ENCODE data around the gene RNF4.

Gene RNF4

GRCh38 chr4:2494992-2495391 lies 26.1 kb downstream of the RNF4 start:
- Histone ChIP-seq H2BK15ac (replicated peaks; ENCODE audit: low read depth) (no peak overlapping the region), H2BK120ac (ENCODE audit: low read depth, low read length) (no peak overlapping the region), H2AK5ac (ENCODE audit: low read length) (no peak overlapping the region), H3K79me1 (ENCODE audit: low read length) (peaks cover 24% of the 10 kb centered on the region), H3K27ac (ENCODE audit: low read depth, low read length) (no peak overlapping the region), H4K8ac (ENCODE audit: low read depth, low read length) (no peak overlapping the region), H3K18ac (ENCODE audit: low read length) (no peak overlapping the region), H4K5ac (ENCODE audit: low read length) (no peak overlapping the region), H3K36me3 (ENCODE audit: control insufficient read depth, insufficient read depth, low read length) (peaks cover 22% of the 10 kb centered on the region), H3K56ac (ENCODE audit: low read length) (no peak overlapping the region), H3K23ac (ENCODE audit: low read length) (no peak overlapping the region), H3K79me2 (ENCODE audit: control insufficient read depth, insufficient read depth, low read length) (peaks cover 34% of the 10 kb centered on the region), H3K9ac (ENCODE audit: low read length) (no peak overlapping the region), H3K4me2 (ENCODE audit: low read length) (no peak overlapping the region), H2BK5ac (ENCODE audit: low read length) (no peak overlapping the region), H3K4me1 (ENCODE audit: control insufficient read depth, low read depth, low read length) (no peaks in the 10 kb centered on the region), H3K4me3 (ENCODE audit: low read length) (no peak overlapping the region), H3K27me3 (ENCODE audit: insufficient read depth, low read length, poor library complexity) (no peaks in the 10 kb centered on the region), H3K4ac (ENCODE audit: low read depth, low read length) (no peak overlapping the region)
- WGBS (ENCODE audit: extremely low coverage, insufficient coverage, low lambda C conversion rate) = no CpG with 5 or more reads among the region's 3 CpGs
- DNase-seq = no peak

GRCh38 chr4:2497324-2497723 lies 28.4 kb downstream of the RNF4 start:
- no peak overlapping the region for H3K23ac ChIP-seq (ENCODE audit: low read length)
- H2BK15ac ChIP-seq (replicated peaks; ENCODE audit: low read depth) = no peak overlapping the region
- H3K79me2 ChIP-seq (ENCODE audit: control insufficient read depth, insufficient read depth, low read length) = peaks cover 19% of the 10 kb centered on the region
- H3K4ac ChIP-seq (ENCODE audit: low read depth, low read length) = no peak overlapping the region
- H3K27me3 ChIP-seq (ENCODE audit: insufficient read depth, low read length, poor library complexity) = no peaks in the 10 kb centered on the region
- H2AK5ac ChIP-seq (ENCODE audit: low read length) = no peak overlapping the region
- no peak overlapping the region for H3K56ac ChIP-seq (ENCODE audit: low read length)
- H3K4me2 ChIP-seq (ENCODE audit: low read length) = no peak overlapping the region
- H3K4me3 ChIP-seq (ENCODE audit: low read length) = no peak overlapping the region
- H4K5ac ChIP-seq (ENCODE audit: low read length) = no peak overlapping the region
- no peak overlapping the region for H3K9ac ChIP-seq (ENCODE audit: low read length)
- no peak overlapping the region for H3K18ac ChIP-seq (ENCODE audit: low read length)
- H3K4me1 ChIP-seq (ENCODE audit: control insufficient read depth, low read depth, low read length) = no peaks in the 10 kb centered on the region
- no peak for DNase-seq
- H2BK5ac ChIP-seq (ENCODE audit: low read length) = no peak overlapping the region
- H3K79me1 ChIP-seq (ENCODE audit: low read length) = peaks cover 29% of the 10 kb centered on the region
- H3K27ac ChIP-seq (ENCODE audit: low read depth, low read length) = no peak overlapping the region
- WGBS (ENCODE audit: extremely low coverage, insufficient coverage, low lambda C conversion rate) = no CpG with 5 or more reads among the region's 4 CpGs
- no peak overlapping the region for H2BK120ac ChIP-seq (ENCODE audit: low read depth, low read length)
- H3K36me3 ChIP-seq (ENCODE audit: control insufficient read depth, insufficient read depth, low read length) = peaks cover 33% of the 10 kb centered on the region
- H4K8ac ChIP-seq (ENCODE audit: low read depth, low read length) = no peak overlapping the region

- Histone ChIP-seq H3K27ac (ENCODE audit: low read depth, low read length) (no peak overlapping the region), H3K4me1 (ENCODE audit: control insufficient read depth, low read depth, low read length) (no peaks in the 10 kb centered on the region), H3K4ac (ENCODE audit: low read depth, low read length) (no peak overlapping the region), H4K5ac (ENCODE audit: low read length) (no peak overlapping the region), H2AK5ac (ENCODE audit: low read length) (no peak overlapping the region), H3K18ac (ENCODE audit: low read length) (no peak overlapping the region), H3K4me2 (ENCODE audit: low read length) (no peak overlapping the region), H3K4me3 (ENCODE audit: low read length) (no peak overlapping the region), H2BK15ac (replicated peaks; ENCODE audit: low read depth) (no peak overlapping the region), H3K36me3 (ENCODE audit: control insufficient read depth, insufficient read depth, low read length) (peaks cover 27% of the 10 kb centered on the region), H3K56ac (ENCODE audit: low read length) (no peak overlapping the region), H3K79me2 (ENCODE audit: control insufficient read depth, insufficient read depth, low read length) (peaks cover 13% of the 10 kb centered on the region), H3K79me1 (ENCODE audit: low read length) (peaks cover 23% of the 10 kb centered on the region), H3K23ac (ENCODE audit: low read length) (no peak overlapping the region), H2BK5ac (ENCODE audit: low read length) (no peak overlapping the region), H3K27me3 (ENCODE audit: insufficient read depth, low read length, poor library complexity) (no peaks in the 10 kb centered on the region), H4K8ac (ENCODE audit: low read depth, low read length) (no peak overlapping the region), H2BK120ac (ENCODE audit: low read depth, low read length) (no peak overlapping the region), H3K9ac (ENCODE audit: low read length) (no peak overlapping the region)
- DNase-seq = no peak
- no CpG with 5 or more reads among the region's 9 CpGs for WGBS (ENCODE audit: extremely low coverage, insufficient coverage, low lambda C conversion rate)
These were observed 29.0 kb downstream of the RNF4 start for GRCh38 chr4:2497931-2498330.

- no CpG with 5 or more reads among the region's 2 CpGs for WGBS (ENCODE audit: extremely low coverage, insufficient coverage, low lambda C conversion rate)
- H3K4me3 ChIP-seq (ENCODE audit: low read length) = no peak overlapping the region
- DNase-seq = no peak
These were observed 31.6 kb downstream of the RNF4 start for GRCh38 chr4:2500547-2500946.

GRCh38 chr4:2501034-2501594 lies 32.2 kb downstream of the RNF4 start:
- Histone ChIP-seq H2BK15ac (replicated peaks; ENCODE audit: low read depth) (no peak overlapping the region), H3K27me3 (ENCODE audit: insufficient read depth, low read length, poor library complexity) (no peaks in the 10 kb centered on the region), H3K9ac (ENCODE audit: low read length) (no peak overlapping the region), H3K79me1 (ENCODE audit: low read length) (peaks cover 13% of the 10 kb centered on the region), H4K8ac (ENCODE audit: low read depth, low read length) (no peak overlapping the region), H3K4me1 (ENCODE audit: control insufficient read depth, low read depth, low read length) (no peaks in the 10 kb centered on the region), H3K18ac (ENCODE audit: low read length) (no peak overlapping the region), H3K4ac (ENCODE audit: low read depth, low read length) (no peak overlapping the region), H3K4me2 (ENCODE audit: low read length) (no peak overlapping the region), H3K56ac (ENCODE audit: low read length) (no peak overlapping the region), H3K79me2 (ENCODE audit: control insufficient read depth, insufficient read depth, low read length) (peaks cover 7% of the 10 kb centered on the region), H2AK5ac (ENCODE audit: low read length) (no peak overlapping the region), H2BK5ac (ENCODE audit: low read length) (no peak overlapping the region), H4K5ac (ENCODE audit: low read length) (no peak overlapping the region), H3K36me3 (ENCODE audit: control insufficient read depth, insufficient read depth, low read length) (peaks cover 25% of the 10 kb centered on the region), H3K27ac (ENCODE audit: low read depth, low read length) (no peak overlapping the region), H3K23ac (ENCODE audit: low read length) (no peak overlapping the region), H2BK120ac (ENCODE audit: low read depth, low read length) (no peak overlapping the region), H3K4me3 (ENCODE audit: low read length) (no peak overlapping the region)
- no CpG with 5 or more reads among the region's 7 CpGs for WGBS (ENCODE audit: extremely low coverage, insufficient coverage, low lambda C conversion rate)
- no peak for DNase-seq

More at GRCh38 chr4:2500547-2500946, 31.6 kb downstream of the RNF4 start:
- no peak overlapping the region for H3K27ac ChIP-seq (ENCODE audit: low read depth, low read length)
- no peaks in the 10 kb centered on the region for H3K27me3 ChIP-seq (ENCODE audit: insufficient read depth, low read length, poor library complexity)
- no peak overlapping the region for H4K5ac ChIP-seq (ENCODE audit: low read length)
- peaks cover 17% of the 10 kb centered on the region for H3K79me1 ChIP-seq (ENCODE audit: low read length)
- no peak overlapping the region for H3K23ac ChIP-seq (ENCODE audit: low read length)
- H3K79me2 ChIP-seq (ENCODE audit: control insufficient read depth, insufficient read depth, low read length) = peaks cover 7% of the 10 kb centered on the region
- no peak overlapping the region for H2BK120ac ChIP-seq (ENCODE audit: low read depth, low read length)
- no peak overlapping the region for H2BK15ac ChIP-seq (replicated peaks; ENCODE audit: low read depth)
- no peak overlapping the region for H3K4me2 ChIP-seq (ENCODE audit: low read length)
- H2AK5ac ChIP-seq (ENCODE audit: low read length) = no peak overlapping the region
- H4K8ac ChIP-seq (ENCODE audit: low read depth, low read length) = no peak overlapping the region
- no peak overlapping the region for H3K18ac ChIP-seq (ENCODE audit: low read length)
- no peak overlapping the region for H3K9ac ChIP-seq (ENCODE audit: low read length)
- H3K36me3 ChIP-seq (ENCODE audit: control insufficient read depth, insufficient read depth, low read length) = peaks cover 25% of the 10 kb centered on the region
- H3K4ac ChIP-seq (ENCODE audit: low read depth, low read length) = no peak overlapping the region
- no peaks in the 10 kb centered on the region for H3K4me1 ChIP-seq (ENCODE audit: control insufficient read depth, low read depth, low read length)
- H2BK5ac ChIP-seq (ENCODE audit: low read length) = no peak overlapping the region
- H3K56ac ChIP-seq (ENCODE audit: low read length) = no peak overlapping the region

- H3K36me3 ChIP-seq (ENCODE audit: control insufficient read depth, insufficient read depth, low read length) = peaks cover 19% of the 10 kb centered on the region
- H3K9ac ChIP-seq (ENCODE audit: low read length) = no peak overlapping the region
- no peak for DNase-seq
- no peak overlapping the region for H3K27ac ChIP-seq (ENCODE audit: low read depth, low read length)
- no peak overlapping the region for H4K8ac ChIP-seq (ENCODE audit: low read depth, low read length)
- no peak overlapping the region for H3K4me2 ChIP-seq (ENCODE audit: low read length)
- H3K4ac ChIP-seq (ENCODE audit: low read depth, low read length) = no peak overlapping the region
- no peak overlapping the region for H3K4me3 ChIP-seq (ENCODE audit: low read length)
- WGBS (ENCODE audit: extremely low coverage, insufficient coverage, low lambda C conversion rate) = no CpG with 5 or more reads among the region's 5 CpGs
- H2BK5ac ChIP-seq (ENCODE audit: low read length) = no peak overlapping the region
- H3K4me1 ChIP-seq (ENCODE audit: control insufficient read depth, low read depth, low read length) = no peaks in the 10 kb centered on the region
- H4K5ac ChIP-seq (ENCODE audit: low read length) = no peak overlapping the region
- peaks cover 9% of the 10 kb centered on the region for H3K79me2 ChIP-seq (ENCODE audit: control insufficient read depth, insufficient read depth, low read length)
- H2BK15ac ChIP-seq (replicated peaks; ENCODE audit: low read depth) = no peak overlapping the region
- H3K27me3 ChIP-seq (ENCODE audit: insufficient read depth, low read length, poor library complexity) = no peaks in the 10 kb centered on the region
- no peak overlapping the region for H3K18ac ChIP-seq (ENCODE audit: low read length)
- H3K23ac ChIP-seq (ENCODE audit: low read length) = no peak overlapping the region
- H2BK120ac ChIP-seq (ENCODE audit: low read depth, low read length) = no peak overlapping the region
- no peak overlapping the region for H2AK5ac ChIP-seq (ENCODE audit: low read length)
- peaks cover 14% of the 10 kb centered on the region for H3K79me1 ChIP-seq (ENCODE audit: low read length)
- H3K56ac ChIP-seq (ENCODE audit: low read length) = no peak overlapping the region
These were observed 34.9 kb downstream of the RNF4 start for GRCh38 chr4:2503809-2504208.
